ENCODE measurements around the gene CBFA2T3. TPM values are rescaled to one million over a fixed set of nuclear protein-coding genes. Genes with fewer than 3 reads are reported as not detected.

Gene CBFA2T3
- total and polyA plus RNA-seq, 2 of the 13 experiments (the other 11 are each of a cell fraction or from before 2014, with no cell fraction given): 0.05 TPM; not detected in 1

GRCh38 chr16:88907768-88908167, 69.2 kb downstream of the CBFA2T3 start (continued):
- no peak for TF ChIP-seq ZHX2 (IDR thresholded peaks at IDR 0.05; ENCODE audit: low read depth)
- TF ChIP-seq ZHX2 (CRISPR knock-in tag; IDR thresholded peaks at IDR 0.05; ENCODE audit: borderline replicate concordance): no peak
- no peak for TF ChIP-seq ZBTB37 (CRISPR knock-in tag; IDR thresholded peaks at IDR 0.05)
- TF ChIP-seq KLF15 (CRISPR knock-in tag; IDR thresholded peaks at IDR 0.05; ENCODE audit: borderline replicate concordance): no peak
- TF ChIP-seq ARID5B (CRISPR knock-in tag; IDR thresholded peaks at IDR 0.05): no peak
- no peak for TF ChIP-seq ZNF34 (CRISPR knock-in tag; IDR thresholded peaks at IDR 0.05; ENCODE audit: borderline replicate concordance)
- TF ChIP-seq YY1 (IDR thresholded peaks at IDR 0.05; ENCODE audit: insufficient read depth, insufficient replicate concordance, low read depth, low read length): no peak

Data from HepG2 (cell line).